SK-N-MC (cell line): ENCODE measurements around the gene APOE.
"Not testable (repeated sequence)": the region's sequence is repeated elsewhere in the genome, so short reads cannot be mapped to it uniquely, and the experiment has no call there.

Experiments used
- DNase-seq: peaks from one replicate; pipeline ENCODE4 v3.0.0-alpha.2; 2011; ENCODE audit warnings: low read depth, low spot score
- H3K27ac ChIP-seq: fragments of 200-600 bp; sonication (generic); 2 replicates; pipeline ENCODE4 v1.5.1; 2016; ENCODE audit warnings: mixed run types
- H3K36me3 ChIP-seq: fragments of 200-600 bp; sonication (generic); 2 replicates; pipeline ENCODE4 v1.6.1; 2017; ENCODE audit warnings: antibody characterized with exemption, low read length, mixed read lengths; ENCODE audit not compliant: insufficient read depth
- H3K4me3 ChIP-seq: fragments of 200-600 bp; sonication (generic); 2 replicates; pipeline ENCODE4 v1.5.1; 2016
- H3K9ac ChIP-seq: fragments of 200-600 bp; sonication (generic); 2 replicates; pipeline ENCODE4 v1.8.0; 2017; ENCODE audit warnings: mixed run types, mixed read lengths; ENCODE audit not compliant: insufficient read length
- H3K9me3 ChIP-seq: fragments of 200-600 bp; sonication (generic); 2 replicates; pipeline ENCODE4 v1.6.1; 2017; ENCODE audit warnings: low read depth, mild to moderate bottlenecking, antibody characterized with exemption, low read length, moderate library complexity, mixed read lengths
- EZH2 ChIP-seq: fragments of 200-600 bp; sonication (generic); IDR thresholded peaks from one replicate; pipeline ENCODE4 v1.6.1; 2017; ENCODE audit warnings: antibody characterized with exemption
- FOXP2 ChIP-seq: optimal IDR thresholded peaks from 2 replicates; pipeline ENCODE3; 2011; ENCODE audit warnings: mild to moderate bottlenecking, moderate library complexity; ENCODE audit not compliant: insufficient read depth; ENCODE audit errors: extremely low read length, control extremely low read depth
- POLR2AphosphoS5 ChIP-seq: IDR thresholded peaks from 2 replicates; pipeline ENCODE4 v1.6.1; 2012; ENCODE audit warnings: mild to moderate bottlenecking, low read depth, low read length, borderline replicate concordance

The APOE gene

GRCh38 chr19:44879309-44880065 lies 26.1 kb upstream of the APOE start:
- no peak overlapping the region for H3K9ac ChIP-seq
- H3K4me3 ChIP-seq = no peak overlapping the region
- H3K9me3 ChIP-seq = no peaks in the 10 kb centered on the region
- H3K27ac ChIP-seq = no peak overlapping the region
- H3K36me3 ChIP-seq = peaks cover 9% of the 10 kb centered on the region; the same call in 1 of the 2 replicates
- no peak for DNase-seq
- TF ChIP-seq EZH2 (no peak), POLR2AphosphoS5 (no peak), FOXP2 (no peak)

- H3K4me3 ChIP-seq = no peak overlapping the region
- H3K9me3 ChIP-seq = no peaks in the 10 kb centered on the region
- H3K9ac ChIP-seq = no peak overlapping the region
- TF ChIP-seq POLR2AphosphoS5 = no peak
- TF ChIP-seq FOXP2 = no peak
- TF ChIP-seq EZH2 = no peak
- no peak overlapping the region for H3K27ac ChIP-seq
- H3K36me3 ChIP-seq = no peaks in the 10 kb centered on the region; the same call in 1 of the 2 replicates
- DNase-seq = no peak
Observed at GRCh38 chr19:44882063-44882462, 23.5 kb upstream of the APOE start.

GRCh38 chr19:44882619-44883397 lies 22.8 kb upstream of the APOE start:
- not testable (repeated sequence) for DNase-seq, H3K27ac ChIP-seq, H3K9ac ChIP-seq, H3K36me3 ChIP-seq, H3K9me3 ChIP-seq, H3K4me3 ChIP-seq

GRCh38 chr19:44883922-44884321 lies 21.7 kb upstream of the APOE start:
- H3K36me3 ChIP-seq = no peaks in the 10 kb centered on the region; the same call in 1 of the 2 replicates
- no peak for TF ChIP-seq FOXP2
- no peak for TF ChIP-seq POLR2AphosphoS5
- no peak for TF ChIP-seq EZH2

GRCh38 chr19:44884566-44884965 lies 21.0 kb upstream of the APOE start:
- no peak overlapping the region for H3K9ac ChIP-seq
- no peak overlapping the region for H3K27ac ChIP-seq
- no peaks in the 10 kb centered on the region for H3K9me3 ChIP-seq
- no peaks in the 10 kb centered on the region for H3K36me3 ChIP-seq
- no peak for TF ChIP-seq POLR2AphosphoS5
- TF ChIP-seq EZH2 = no peak
- no peak for TF ChIP-seq FOXP2
- H3K4me3 ChIP-seq = no peak overlapping the region
- no peak for DNase-seq

More at GRCh38 chr19:44883922-44884321, 21.7 kb upstream of the APOE start:
- DNase-seq = no peak
- Histone ChIP-seq H3K4me3 (no peak overlapping the region), H3K27ac (no peak overlapping the region), H3K9me3 (no peaks in the 10 kb centered on the region), H3K9ac (no peak overlapping the region)

GRCh38 chr19:44886141-44886540 lies 19.5 kb upstream of the APOE start:
- no peak for DNase-seq
- H3K4me3 ChIP-seq = no peak overlapping the region
- TF ChIP-seq EZH2 = no peak
- no peak for TF ChIP-seq FOXP2
- no peak for TF ChIP-seq POLR2AphosphoS5

GRCh38 chr19:44887648-44888047 lies 17.9 kb upstream of the APOE start:
- Histone ChIP-seq H3K36me3 (peaks cover 5% of the 10 kb centered on the region), H3K9me3 (no peaks in the 10 kb centered on the region), H3K27ac (no peak overlapping the region), H3K4me3 (no peak overlapping the region), H3K9ac (no peak overlapping the region)
- no peak for DNase-seq
- no peak for TF ChIP-seq POLR2AphosphoS5
- TF ChIP-seq EZH2 = no peak
- TF ChIP-seq FOXP2 = no peak

More at GRCh38 chr19:44886141-44886540, 19.5 kb upstream of the APOE start:
- Histone ChIP-seq H3K9ac (no peak overlapping the region), H3K36me3 (no peaks in the 10 kb centered on the region), H3K27ac (no peak overlapping the region), H3K9me3 (no peaks in the 10 kb centered on the region)

- not testable (repeated sequence) for H3K4me3 ChIP-seq, H3K27ac ChIP-seq, H3K9me3 ChIP-seq, DNase-seq, H3K9ac ChIP-seq
- peaks cover 12% of the 10 kb centered on the region for H3K36me3 ChIP-seq
Observed at GRCh38 chr19:44888335-44888734, 17.3 kb upstream of the APOE start.

- H3K4me3 ChIP-seq = peak overlapping the region; percentile 79
- H3K9ac ChIP-seq = peak overlapping the region; percentile 78
- no peak for TF ChIP-seq FOXP2
- H3K9me3 ChIP-seq = no peaks in the 10 kb centered on the region
- H3K27ac ChIP-seq = peak overlapping the region; percentile 96
- DNase-seq = no peak
- peaks cover 26% of the 10 kb centered on the region for H3K36me3 ChIP-seq
Observed at GRCh38 chr19:44889830-44890365, 15.7 kb upstream of the APOE start.
